K562 (cell line): ENCODE data around the gene MMP11. TPM values are rescaled to one million over a fixed set of nuclear protein-coding genes. Genes with fewer than 3 reads are reported as not detected.

ENCODE experiments used
- FIP1L1 ChIP-seq: fragments of 200-400 bp; formaldehyde crosslinking; IDR thresholded peaks from 2 replicates; pipeline ENCODE4 v1.6.1; 2018; ENCODE audit warnings: mild to moderate bottlenecking, low read depth, low read length; ENCODE audit not compliant: poor library complexity, severe bottlenecking
- JUND ChIP-seq, 2 experiments: IDR thresholded peaks; 2 replicates in 1 of 2; 3 replicates in 1 of 2; pipeline ENCODE4 v1.6.1; 2011; ENCODE audit warnings: borderline replicate concordance in 2 of 2, low read depth in 2 of 2, low read length in 2 of 2, improper control_type of control experiment in 1 of 2, missing biosample characterization in 1 of 2, missing genetic modification characterization in 1 of 2, missing genetic modification reagents in 1 of 2
- MEIS2 ChIP-seq: fragments of 450-650 bp; IDR thresholded peaks from 2 replicates; pipeline ENCODE4 v1.6.1; 2014; ENCODE audit warnings: mild to moderate bottlenecking; ENCODE audit not compliant: partially characterized antibody
- ZFP36 ChIP-seq: fragments of 150-350 bp; IDR thresholded peaks from 2 replicates; pipeline ENCODE4 v1.6.1; 2018; ENCODE audit warnings: low read length, low read depth; ENCODE audit not compliant: partially characterized antibody
- ZFPM2 ChIP-seq: fragments of 250-450 bp; sonication (Bioruptor Pico); IDR thresholded peaks from 2 replicates; pipeline ENCODE4 v1.5.1; 2022; ENCODE audit warnings: mild to moderate bottlenecking
- polyA plus RNA-seq, 8 experiments: library from polyadenylated mRNA; depleted of rRNA in 4 of 8; stranded (reverse) in 5 of 8; unstranded in 3 of 8; fragments of >200 nt; fragmentation: Nextera tagmentation in 2 of 8; fragmentation: Illumina TruSeq in 1 of 8; extraction: Ambion mirVana in 2 of 8; extraction: Trizol in 1 of 8; gene quantifications; 2 replicates each; pipeline versions ENCODE4 v1.2.1 to v1.2.3, GENCODE V29; 2011 to 2014; ENCODE audit warnings: inconsistent platforms in 1 of 8, missing spikeins in 1 of 8
- total RNA-seq, 7 experiments: library from RNA; depleted of rRNA in 6 of 7; stranded (reverse); fragments of >200 nt in 6 of 7; fragmentation: Illumina TruSeq in 2 of 7; extraction: Trizol in 2 of 7; gene quantifications; 2 replicates each; pipeline versions ENCODE4 v1.2.1 to v1.2.3, GENCODE V29; 2011 to 2021; ENCODE audit warnings: low replicate concordance in 1 of 7
- TF ChIP-seq, protein P1 (sequence below), 2 experiments: fragments of 450-650 bp; formaldehyde crosslinking in 1 of 2; IDR thresholded peaks; 2 replicates each; pipeline versions ENCODE4 v1.4.0 to v1.6.1; 2014 to 2020; ENCODE audit warnings: mild to moderate bottlenecking in 2 of 2, borderline replicate concordance in 1 of 2, low read depth in 1 of 2
- TF ChIP-seq, protein P2 (sequence below), 2 experiments: fragments of 450-650 bp; IDR thresholded peaks; 2 replicates each; pipeline ENCODE4 v1.6.1; 2016; ENCODE audit warnings: mild to moderate bottlenecking in 2 of 2, borderline replicate concordance in 1 of 2, low read depth in 1 of 2, moderate library complexity in 1 of 2
- TF ChIP-seq, protein P3 (sequence below): fragments of 450-650 bp; formaldehyde crosslinking; IDR thresholded peaks from 2 replicates; pipeline ENCODE4 v1.4.0; 2022; ENCODE audit warnings: missing genetic modification characterization

The MMP11 gene
- total and polyA plus RNA-seq, 9 of the 15 experiments (the other 6 are each of a cell fraction or from before 2014, with no cell fraction given), result 0.14 to 1.8 (median 1.1) TPM; not detected in 2

DNA sequence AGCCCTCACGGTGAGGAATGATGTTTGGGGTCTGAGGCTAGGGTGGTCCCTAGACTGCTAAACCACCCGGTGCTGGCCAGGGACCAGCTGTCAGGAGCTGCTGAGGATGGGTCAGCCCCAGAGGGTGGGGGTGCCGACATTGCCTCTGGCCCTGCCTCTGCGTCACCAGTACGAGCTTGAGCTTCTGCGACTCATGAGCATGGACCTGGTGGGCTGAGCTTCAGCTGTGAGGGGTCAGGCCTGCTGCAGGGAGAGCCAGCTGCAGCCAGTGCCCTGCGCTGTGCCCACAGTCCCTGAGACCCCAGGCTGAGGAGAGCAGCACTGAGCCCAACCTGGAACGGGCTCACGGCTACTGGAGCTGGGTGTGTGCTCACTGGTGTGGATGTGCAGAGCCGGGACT, 59.1 kb downstream of the MMP11 start (continued):
- TF ChIP-seq, protein P1, sequence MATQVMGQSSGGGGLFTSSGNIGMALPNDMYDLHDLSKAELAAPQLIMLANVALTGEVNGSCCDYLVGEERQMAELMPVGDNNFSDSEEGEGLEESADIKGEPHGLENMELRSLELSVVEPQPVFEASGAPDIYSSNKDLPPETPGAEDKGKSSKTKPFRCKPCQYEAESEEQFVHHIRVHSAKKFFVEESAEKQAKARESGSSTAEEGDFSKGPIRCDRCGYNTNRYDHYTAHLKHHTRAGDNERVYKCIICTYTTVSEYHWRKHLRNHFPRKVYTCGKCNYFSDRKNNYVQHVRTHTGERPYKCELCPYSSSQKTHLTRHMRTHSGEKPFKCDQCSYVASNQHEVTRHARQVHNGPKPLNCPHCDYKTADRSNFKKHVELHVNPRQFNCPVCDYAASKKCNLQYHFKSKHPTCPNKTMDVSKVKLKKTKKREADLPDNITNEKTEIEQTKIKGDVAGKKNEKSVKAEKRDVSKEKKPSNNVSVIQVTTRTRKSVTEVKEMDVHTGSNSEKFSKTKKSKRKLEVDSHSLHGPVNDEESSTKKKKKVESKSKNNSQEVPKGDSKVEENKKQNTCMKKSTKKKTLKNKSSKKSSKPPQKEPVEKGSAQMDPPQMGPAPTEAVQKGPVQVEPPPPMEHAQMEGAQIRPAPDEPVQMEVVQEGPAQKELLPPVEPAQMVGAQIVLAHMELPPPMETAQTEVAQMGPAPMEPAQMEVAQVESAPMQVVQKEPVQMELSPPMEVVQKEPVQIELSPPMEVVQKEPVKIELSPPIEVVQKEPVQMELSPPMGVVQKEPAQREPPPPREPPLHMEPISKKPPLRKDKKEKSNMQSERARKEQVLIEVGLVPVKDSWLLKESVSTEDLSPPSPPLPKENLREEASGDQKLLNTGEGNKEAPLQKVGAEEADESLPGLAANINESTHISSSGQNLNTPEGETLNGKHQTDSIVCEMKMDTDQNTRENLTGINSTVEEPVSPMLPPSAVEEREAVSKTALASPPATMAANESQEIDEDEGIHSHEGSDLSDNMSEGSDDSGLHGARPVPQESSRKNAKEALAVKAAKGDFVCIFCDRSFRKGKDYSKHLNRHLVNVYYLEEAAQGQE (IDR thresholded peaks at IDR 0.05; ENCODE audit: borderline replicate concordance), result no peak
- TF ChIP-seq, protein P1 (CRISPR knock-in tag; IDR thresholded peaks at IDR 0.05; ENCODE audit: low read depth), result no peak
- TF ChIP-seq JUND (IDR thresholded peaks at IDR 0.05; ENCODE audit: borderline replicate concordance, low read depth, low read length) (no peak), JUND (tag; IDR thresholded peaks at IDR 0.05; ENCODE audit: borderline replicate concordance, low read depth, low read length) (no peak), MEIS2 (no peak), ZFP36 (no peak), FIP1L1 (no peak), ZFPM2 (CRISPR knock-in tag) (no peak)
- TF ChIP-seq, protein P2, sequence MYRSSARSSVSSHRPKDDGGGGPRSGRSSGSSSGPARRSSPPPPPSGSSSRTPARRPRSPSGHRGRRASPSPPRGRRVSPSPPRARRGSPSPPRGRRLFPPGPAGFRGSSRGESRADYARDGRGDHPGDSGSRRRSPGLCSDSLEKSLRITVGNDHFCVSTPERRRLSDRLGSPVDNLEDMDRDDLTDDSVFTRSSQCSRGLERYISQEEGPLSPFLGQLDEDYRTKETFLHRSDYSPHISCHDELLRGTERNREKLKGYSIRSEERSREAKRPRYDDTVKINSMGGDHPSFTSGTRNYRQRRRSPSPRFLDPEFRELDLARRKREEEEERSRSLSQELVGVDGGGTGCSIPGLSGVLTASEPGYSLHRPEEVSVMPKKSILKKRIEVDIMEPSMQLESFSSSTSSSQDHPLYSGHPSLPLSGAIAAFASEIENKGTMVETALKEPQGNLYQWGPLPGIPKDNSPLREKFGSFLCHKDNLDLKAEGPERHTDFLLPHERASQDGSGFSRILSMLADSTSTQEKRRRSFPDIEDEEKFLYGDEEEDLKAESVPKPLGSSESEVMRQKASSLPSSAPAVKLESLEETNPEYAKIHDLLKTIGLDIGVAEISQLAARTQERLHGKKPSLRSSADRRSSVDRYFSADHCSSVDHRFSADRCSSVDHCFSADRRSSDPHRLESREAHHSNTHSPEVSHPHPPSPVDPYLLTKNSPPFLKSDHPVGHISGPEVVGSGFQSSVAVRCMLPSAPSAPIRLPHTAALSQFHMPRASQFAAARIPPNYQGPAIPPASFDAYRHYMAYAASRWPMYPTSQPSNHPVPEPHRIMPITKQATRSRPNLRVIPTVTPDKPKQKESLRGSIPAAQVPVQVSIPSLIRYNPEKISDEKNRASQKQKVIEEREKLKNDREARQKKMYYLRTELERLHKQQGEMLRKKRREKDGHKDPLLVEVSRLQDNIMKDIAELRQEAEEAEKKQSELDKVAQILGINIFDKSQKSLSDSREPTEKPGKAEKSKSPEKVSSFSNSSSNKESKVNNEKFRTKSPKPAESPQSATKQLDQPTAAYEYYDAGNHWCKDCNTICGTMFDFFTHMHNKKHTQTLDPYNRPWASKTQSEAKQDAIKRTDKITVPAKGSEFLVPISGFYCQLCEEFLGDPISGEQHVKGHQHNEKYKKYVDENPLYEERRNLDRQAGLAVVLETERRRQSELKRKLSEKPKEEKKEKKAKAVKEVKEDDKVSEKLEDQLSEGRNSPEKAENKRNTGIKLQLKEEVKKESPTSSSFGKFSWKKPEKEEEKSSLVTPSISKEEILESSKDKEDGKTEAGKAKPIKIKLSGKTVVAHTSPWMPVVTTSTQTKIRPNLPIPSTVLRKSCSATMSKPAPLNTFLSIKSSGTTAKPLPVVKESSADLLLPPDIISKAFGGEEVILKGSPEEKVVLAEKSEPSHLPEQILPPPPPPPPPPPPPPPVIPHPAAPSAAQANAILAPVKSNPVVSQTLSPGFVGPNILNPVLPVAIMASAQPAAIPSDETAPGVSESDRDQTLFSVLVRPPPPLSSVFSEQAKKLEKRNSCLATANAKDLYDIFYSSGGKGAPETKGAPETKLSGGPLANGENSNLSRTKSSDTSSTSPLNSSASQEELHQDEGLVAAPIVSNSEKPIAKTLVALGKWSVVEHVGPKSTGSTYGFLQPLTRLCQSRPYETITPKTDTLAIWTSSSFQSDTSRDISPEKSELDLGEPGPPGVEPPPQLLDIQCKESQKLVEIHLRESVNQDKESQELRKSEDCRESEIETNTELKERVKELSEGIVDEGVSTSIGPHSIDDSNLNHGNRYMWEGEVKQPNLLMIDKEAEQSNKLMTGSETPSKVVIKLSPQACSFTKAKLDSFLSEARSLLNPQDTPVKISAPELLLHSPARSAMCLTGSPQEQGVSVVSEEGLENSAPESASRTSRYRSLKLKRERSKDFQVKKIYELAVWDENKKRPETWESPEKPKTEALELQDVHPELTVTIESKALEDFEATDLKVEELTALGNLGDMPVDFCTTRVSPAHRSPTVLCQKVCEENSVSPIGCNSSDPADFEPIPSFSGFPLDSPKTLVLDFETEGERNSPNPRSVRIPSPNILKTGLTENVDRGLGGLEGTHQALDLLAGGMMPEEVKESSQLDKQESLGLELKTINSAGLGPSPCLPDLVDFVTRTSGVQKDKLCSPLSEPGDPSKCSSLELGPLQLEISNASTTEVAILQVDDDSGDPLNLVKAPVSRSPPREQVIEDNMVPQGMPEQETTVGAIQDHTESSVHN (IDR thresholded peaks at IDR 0.05; ENCODE audit: borderline replicate concordance in 1 of 2, low read depth in 1 of 2), result no peak
- TF ChIP-seq, protein P3, sequence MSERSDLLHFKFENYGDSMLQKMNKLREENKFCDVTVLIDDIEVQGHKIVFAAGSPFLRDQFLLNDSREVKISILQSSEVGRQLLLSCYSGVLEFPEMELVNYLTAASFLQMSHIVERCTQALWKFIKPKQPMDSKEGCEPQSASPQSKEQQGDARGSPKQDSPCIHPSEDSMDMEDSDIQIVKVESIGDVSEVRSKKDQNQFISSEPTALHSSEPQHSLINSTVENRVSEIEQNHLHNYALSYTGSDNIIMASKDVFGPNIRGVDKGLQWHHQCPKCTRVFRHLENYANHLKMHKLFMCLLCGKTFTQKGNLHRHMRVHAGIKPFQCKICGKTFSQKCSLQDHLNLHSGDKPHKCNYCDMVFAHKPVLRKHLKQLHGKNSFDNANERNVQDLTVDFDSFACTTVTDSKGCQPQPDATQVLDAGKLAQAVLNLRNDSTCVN (CRISPR knock-in tag), result no peak
